ENCODE results near the gene ZNF22.

ZNF22 gene

GRCh38 chr10:45023426-45023825 is 22.7 kb downstream of the ZNF22 start:
- TF ChIP-seq ZNF274 (IDR thresholded peaks at IDR 0.05; ENCODE audit: low read depth, low read length): no peak

GRCh38 chr10:45034301-45034700 is 33.6 kb downstream of the ZNF22 start:
- TF ChIP-seq ZNF274 (IDR thresholded peaks at IDR 0.05; ENCODE audit: low read depth, low read length): no peak
- H3K4me3 ChIP-seq (ENCODE audit: low read length): no peak overlapping the region

More at GRCh38 chr10:45023426-45023825, 22.7 kb downstream of the ZNF22 start:
- no peak overlapping the region for H3K4me3 ChIP-seq (ENCODE audit: low read length)

GRCh38 chr10:45035673-45036072 is 35.0 kb downstream of the ZNF22 start:
- no peak overlapping the region for H3K4me3 ChIP-seq (ENCODE audit: low read length)
- TF ChIP-seq ZNF274 (IDR thresholded peaks at IDR 0.05; ENCODE audit: low read depth, low read length): no peak

GRCh38 chr10:45040921-45041542 is 40.3 kb downstream of the ZNF22 start:
- TF ChIP-seq ZNF274 (IDR thresholded peaks at IDR 0.05; ENCODE audit: low read depth, low read length): no peak

GRCh38 chr10:45044290-45044689 is 43.6 kb downstream of the ZNF22 start:
- no peak for TF ChIP-seq ZNF274 (IDR thresholded peaks at IDR 0.05; ENCODE audit: low read depth, low read length)
- H3K4me3 ChIP-seq (ENCODE audit: low read length): no peak overlapping the region

More at GRCh38 chr10:45040921-45041542, 40.3 kb downstream of the ZNF22 start:
- H3K4me3 ChIP-seq (ENCODE audit: low read length): no peak overlapping the region

GRCh38 chr10:45050551-45051235 is 50.0 kb downstream of the ZNF22 start:
- no peak for TF ChIP-seq ZNF274 (IDR thresholded peaks at IDR 0.05; ENCODE audit: low read depth, low read length)
- no peak overlapping the region for H3K4me3 ChIP-seq (ENCODE audit: low read length)

- no peak overlapping the region for H3K4me3 ChIP-seq (ENCODE audit: low read length)
- no peak for TF ChIP-seq ZNF274 (IDR thresholded peaks at IDR 0.05; ENCODE audit: low read depth, low read length)
Measured at GRCh38 chr10:45052700-45053099, 52.0 kb downstream of the ZNF22 start.

GRCh38 chr10:45053569-45054100 is 52.9 kb downstream of the ZNF22 start:
- no peak overlapping the region for H3K4me3 ChIP-seq (ENCODE audit: low read length)
- no peak for TF ChIP-seq ZNF274 (IDR thresholded peaks at IDR 0.05; ENCODE audit: low read depth, low read length)
